Adipocyte (in vitro differentiated cells): Measurements from ENCODE around the gene MAMSTR.

Experiments used
- DNase-seq: peaks from one replicate; pipeline ENCODE4 v3.0.0-alpha.2; 2015; ENCODE audit warnings: low read depth
- H3K27me3 ChIP-seq: replicated peaks from 2 replicates; pipeline ENCODE4 v1.7.0; 2013; ENCODE audit warnings: mild to moderate bottlenecking, low read length, moderate library complexity; ENCODE audit not compliant: control insufficient read depth, insufficient read depth
- H3K36me3 ChIP-seq: 2 replicates; pipeline ENCODE4 v1.7.0; 2013; ENCODE audit warnings: low read length, mild to moderate bottlenecking, moderate library complexity; ENCODE audit not compliant: control insufficient read depth, insufficient read depth, severe bottlenecking
- H3K4me1 ChIP-seq: 2 replicates; pipeline ENCODE4 v1.7.0; 2013; ENCODE audit warnings: mild to moderate bottlenecking, low read length, moderate library complexity; ENCODE audit not compliant: control insufficient read depth, insufficient read depth
- H3K4me3 ChIP-seq: 2 replicates; pipeline ENCODE4 v1.7.0; 2013; ENCODE audit warnings: mild to moderate bottlenecking, low read length, moderate library complexity
- H3K9ac ChIP-seq: 2 replicates; pipeline ENCODE4 v1.7.0; 2013; ENCODE audit warnings: mild to moderate bottlenecking, low read length, moderate library complexity
- H3K9me3 ChIP-seq: 2 replicates; pipeline ENCODE4 v1.7.0; 2013; ENCODE audit warnings: mild to moderate bottlenecking, low read length, moderate library complexity; ENCODE audit not compliant: control insufficient read depth

The MAMSTR gene

GRCh38 chr19:48668332-48668731, 51.2 kb downstream of the MAMSTR start:
- no peak overlapping the region for H3K4me3 ChIP-seq
- H3K4me1 ChIP-seq = no peaks in the 10 kb centered on the region
- no peak for DNase-seq
- H3K36me3 ChIP-seq = no peaks in the 10 kb centered on the region
- H3K27me3 ChIP-seq = no peaks in the 10 kb centered on the region
- no peaks in the 10 kb centered on the region for H3K9me3 ChIP-seq
- H3K9ac ChIP-seq = no peak overlapping the region

- Histone ChIP-seq H3K27me3 (no peaks in the 10 kb centered on the region), H3K9ac (no peak overlapping the region), H3K9me3 (no peaks in the 10 kb centered on the region), H3K4me1 (no peaks in the 10 kb centered on the region), H3K4me3 (no peak overlapping the region), H3K36me3 (no peaks in the 10 kb centered on the region)
- DNase-seq = no peak
Measured at GRCh38 chr19:48665786-48666185, 53.7 kb downstream of the MAMSTR start.

GRCh38 chr19:48664476-48664875, 55.0 kb downstream of the MAMSTR start:
- H3K4me3 ChIP-seq = no peak overlapping the region
- no peaks in the 10 kb centered on the region for H3K36me3 ChIP-seq
- no peak overlapping the region for H3K9ac ChIP-seq
- no peak for DNase-seq
- no peaks in the 10 kb centered on the region for H3K27me3 ChIP-seq
- no peaks in the 10 kb centered on the region for H3K4me1 ChIP-seq
- no peaks in the 10 kb centered on the region for H3K9me3 ChIP-seq

- no peaks in the 10 kb centered on the region for H3K36me3 ChIP-seq
- no peak for DNase-seq
- H3K27me3 ChIP-seq = no peaks in the 10 kb centered on the region
- H3K4me3 ChIP-seq = no peak overlapping the region
- no peaks in the 10 kb centered on the region for H3K4me1 ChIP-seq
- no peaks in the 10 kb centered on the region for H3K9me3 ChIP-seq
- no peak overlapping the region for H3K9ac ChIP-seq
Measured at GRCh38 chr19:48663667-48664066, 55.9 kb downstream of the MAMSTR start.
